Astrocyte (in vitro differentiated cells and primary cell): ENCODE data around the gene MFSD6.

ENCODE experiments used
- EZH2 ChIP-seq: IDR thresholded peaks from 2 replicates; pipeline ENCODE4 v1.6.1; 2012; ENCODE audit warnings: mild to moderate bottlenecking, low read length, inconsistent platforms; ENCODE audit not compliant: insufficient read depth
- TF ChIP-seq, protein P1 (sequence below): IDR thresholded peaks from 2 replicates; pipeline ENCODE4 v1.5.1; 2011; ENCODE audit warnings: low read depth, mild to moderate bottlenecking, inconsistent platforms, low read length, moderate library complexity; ENCODE audit not compliant: insufficient read depth

DNA sequence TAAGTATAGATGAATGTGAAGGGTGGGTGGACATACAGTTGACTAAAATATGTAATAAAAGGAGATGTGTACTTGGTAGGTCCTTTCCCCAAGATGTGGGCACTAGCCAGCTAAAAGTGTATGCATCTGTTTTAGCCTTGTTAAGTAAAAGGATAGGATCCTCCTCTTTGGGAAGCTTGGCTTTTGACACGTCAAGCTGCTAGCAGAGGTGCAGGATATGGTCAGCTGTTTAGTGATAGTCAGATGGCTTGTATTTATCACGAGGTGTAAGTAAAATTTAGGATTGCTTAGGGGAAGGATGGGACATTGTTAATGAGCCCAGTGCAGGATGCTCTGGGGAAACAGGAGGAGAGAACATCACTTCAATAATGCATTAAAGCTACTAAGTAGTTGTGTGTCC is 1.5 kb downstream of the MFSD6 start:
- TF ChIP-seq EZH2: no peak
- TF ChIP-seq, protein P1, sequence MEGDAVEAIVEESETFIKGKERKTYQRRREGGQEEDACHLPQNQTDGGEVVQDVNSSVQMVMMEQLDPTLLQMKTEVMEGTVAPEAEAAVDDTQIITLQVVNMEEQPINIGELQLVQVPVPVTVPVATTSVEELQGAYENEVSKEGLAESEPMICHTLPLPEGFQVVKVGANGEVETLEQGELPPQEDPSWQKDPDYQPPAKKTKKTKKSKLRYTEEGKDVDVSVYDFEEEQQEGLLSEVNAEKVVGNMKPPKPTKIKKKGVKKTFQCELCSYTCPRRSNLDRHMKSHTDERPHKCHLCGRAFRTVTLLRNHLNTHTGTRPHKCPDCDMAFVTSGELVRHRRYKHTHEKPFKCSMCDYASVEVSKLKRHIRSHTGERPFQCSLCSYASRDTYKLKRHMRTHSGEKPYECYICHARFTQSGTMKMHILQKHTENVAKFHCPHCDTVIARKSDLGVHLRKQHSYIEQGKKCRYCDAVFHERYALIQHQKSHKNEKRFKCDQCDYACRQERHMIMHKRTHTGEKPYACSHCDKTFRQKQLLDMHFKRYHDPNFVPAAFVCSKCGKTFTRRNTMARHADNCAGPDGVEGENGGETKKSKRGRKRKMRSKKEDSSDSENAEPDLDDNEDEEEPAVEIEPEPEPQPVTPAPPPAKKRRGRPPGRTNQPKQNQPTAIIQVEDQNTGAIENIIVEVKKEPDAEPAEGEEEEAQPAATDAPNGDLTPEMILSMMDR: no peak
